Lower leg skin (tissue), 4 donors: Measurements from ENCODE around the gene ARHGAP12. TPM values are rescaled to one million over a fixed set of nuclear protein-coding genes. Genes with fewer than 3 reads are reported as not detected.

Experiments
- DNase-seq, 2 donors: peaks; one replicate each; pipeline ENCODE4 v3.0.0-alpha.2; 2019; ENCODE audit warnings: low spot score in 2 of 2
- H3K4me3 ChIP-seq: fragments of 200-600 bp; sonication (generic); 2 replicates; pipeline ENCODE4 v1.5.1; 2017; ENCODE audit warnings: mild to moderate bottlenecking, low read depth; ENCODE audit not compliant: poor library complexity, severe bottlenecking
- POLR2A ChIP-seq, 2 donors: fragments of 450-650 bp; IDR thresholded peaks; one replicate each; pipeline ENCODE4 v1.6.1; 2016 to 2017; ENCODE audit warnings: antibody characterized with exemption in 2 of 2, mild to moderate bottlenecking in 1 of 2, moderate library complexity in 1 of 2
- WGBS, 2 donors: methylation state at CpG; one replicate each; pipeline ENCODE4 v1.1.5; 2018; 5-methylcytosine and 5-hydroxymethylcytosine counted together
- intact Hi-C: fragments of 100-400 bp; cut with DNase I; formaldehyde crosslinking; loops from one replicate; pipeline ENCODE4 v1.15.0; 2023; ENCODE audit warnings: low total_unique reads
- total RNA-seq, 4 donors: library from RNA; depleted of rRNA; stranded (reverse); fragments of >200 nt; gene quantifications; one replicate each; pipeline ENCODE4 v1.1.0, GENCODE V29; 2016
- TF ChIP-seq, protein P1 (sequence below), 3 donors: fragments of 450-650 bp; IDR thresholded peaks; one replicate each; pipeline ENCODE4 v1.5.1; 2016; ENCODE audit warnings: antibody characterized with exemption in 3 of 3, mild to moderate bottlenecking in 3 of 3, moderate library complexity in 2 of 3

Gene ARHGAP12
- total RNA-seq, 4 donors from 2014 or later = 29.9 to 35.2 (median 31.4) TPM

- H3K4me3 ChIP-seq = no peak overlapping the region
- WGBS, 2 donors = 35 to 48% methylated on average over 2 of the region's 2 CpGs
- intact Hi-C loops = no loop called here
- no peak for DNase-seq
- TF ChIP-seq, protein P1, sequence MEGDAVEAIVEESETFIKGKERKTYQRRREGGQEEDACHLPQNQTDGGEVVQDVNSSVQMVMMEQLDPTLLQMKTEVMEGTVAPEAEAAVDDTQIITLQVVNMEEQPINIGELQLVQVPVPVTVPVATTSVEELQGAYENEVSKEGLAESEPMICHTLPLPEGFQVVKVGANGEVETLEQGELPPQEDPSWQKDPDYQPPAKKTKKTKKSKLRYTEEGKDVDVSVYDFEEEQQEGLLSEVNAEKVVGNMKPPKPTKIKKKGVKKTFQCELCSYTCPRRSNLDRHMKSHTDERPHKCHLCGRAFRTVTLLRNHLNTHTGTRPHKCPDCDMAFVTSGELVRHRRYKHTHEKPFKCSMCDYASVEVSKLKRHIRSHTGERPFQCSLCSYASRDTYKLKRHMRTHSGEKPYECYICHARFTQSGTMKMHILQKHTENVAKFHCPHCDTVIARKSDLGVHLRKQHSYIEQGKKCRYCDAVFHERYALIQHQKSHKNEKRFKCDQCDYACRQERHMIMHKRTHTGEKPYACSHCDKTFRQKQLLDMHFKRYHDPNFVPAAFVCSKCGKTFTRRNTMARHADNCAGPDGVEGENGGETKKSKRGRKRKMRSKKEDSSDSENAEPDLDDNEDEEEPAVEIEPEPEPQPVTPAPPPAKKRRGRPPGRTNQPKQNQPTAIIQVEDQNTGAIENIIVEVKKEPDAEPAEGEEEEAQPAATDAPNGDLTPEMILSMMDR (IDR thresholded peaks at IDR 0.05) = no peak
- TF ChIP-seq POLR2A (IDR thresholded peaks at IDR 0.05) = no peak
Observed at GRCh38 chr10:31782701-31783100, 145.9 kb downstream of the ARHGAP12 start.

DNA sequence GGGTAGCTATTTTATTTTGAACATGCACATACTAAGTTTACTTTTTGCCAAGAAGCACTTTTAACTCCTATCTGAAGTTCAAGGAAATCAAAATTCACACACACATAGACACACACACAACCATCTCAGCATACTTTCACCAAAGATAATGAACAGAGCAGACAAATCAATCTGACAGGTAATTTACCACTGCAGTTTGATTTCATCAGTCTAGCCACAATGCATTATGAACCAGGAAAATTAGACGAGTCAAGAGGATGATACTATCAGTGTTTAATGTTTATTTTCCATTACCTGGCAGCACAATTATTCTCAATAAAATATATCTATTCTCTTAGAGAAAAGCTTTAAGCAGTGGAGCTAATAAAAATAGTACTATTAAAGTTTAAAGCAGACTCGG lies 147.9 kb downstream of the ARHGAP12 start:
- TF ChIP-seq, protein P1 (IDR thresholded peaks at IDR 0.05) = no peak
- TF ChIP-seq POLR2A (IDR thresholded peaks at IDR 0.05) = no peak
- H3K4me3 ChIP-seq = no peak overlapping the region
- DNase-seq = no peak
- 65 to 67% methylated on average over 2 of the region's 2 CpGs for WGBS, 2 donors
- intact Hi-C loops = no loop called here

DNA sequence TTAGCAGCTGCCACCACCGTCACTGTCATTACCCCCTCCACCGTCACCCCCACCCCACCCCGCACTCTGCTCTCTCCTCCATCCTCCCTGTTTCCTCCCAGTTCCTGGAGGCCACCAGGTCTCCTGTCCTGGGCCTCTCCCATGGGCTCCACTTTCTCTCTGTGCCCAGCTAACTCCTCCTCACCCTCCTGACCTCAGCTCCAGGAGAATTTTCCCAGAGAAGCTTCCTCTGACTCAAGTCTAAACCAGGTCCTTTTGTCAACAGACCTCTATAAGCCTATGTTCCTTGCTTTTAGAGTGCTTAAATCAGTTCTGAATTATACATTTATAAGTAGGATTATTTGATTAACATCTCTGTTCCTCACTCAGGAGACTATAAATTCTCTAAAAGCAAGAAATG lies 150.0 kb downstream of the ARHGAP12 start:
- TF ChIP-seq, protein P1 (IDR thresholded peaks at IDR 0.05) = no peak
- TF ChIP-seq POLR2A (IDR thresholded peaks at IDR 0.05) = no peak
- intact Hi-C loops = no loop called here
- no peak for DNase-seq
- 86 to 94% methylated on average over 3 of the region's 3 CpGs for WGBS, 2 donors
- no peak overlapping the region for H3K4me3 ChIP-seq

- DNase-seq = no peak
- H3K4me3 ChIP-seq = no peak overlapping the region
- TF ChIP-seq POLR2A (IDR thresholded peaks at IDR 0.05) = no peak
- TF ChIP-seq, protein P1 (IDR thresholded peaks at IDR 0.05) = no peak
- intact Hi-C loops = no loop called here
- WGBS, 2 donors = 89 to 94% methylated on average over 5 of the region's 5 CpGs
Observed at GRCh38 chr10:31776159-31776558, 152.5 kb downstream of the ARHGAP12 start.

GRCh38 chr10:31774928-31775650 lies 153.5 kb downstream of the ARHGAP12 start:
- WGBS, 2 donors = 90 to 94% methylated on average over 12 of the region's 12 CpGs
- TF ChIP-seq, protein P1 (IDR thresholded peaks at IDR 0.05) = no peak
- no peak for TF ChIP-seq POLR2A (IDR thresholded peaks at IDR 0.05)
- intact Hi-C loops = no loop called here
- no peak for DNase-seq
- no peak overlapping the region for H3K4me3 ChIP-seq
